GM20000 (cell line): ENCODE measurements around the gene IGF1R.

Source experiments
- DNase-seq: peaks from one replicate; pipeline ENCODE4 v3.0.0; 2012; ENCODE audit warnings: low spot score
- CTCF ChIP-seq: IDR thresholded peaks from 2 replicates; pipeline ENCODE4 v1.5.1; 2012; ENCODE audit warnings: mild to moderate bottlenecking, control low read depth; ENCODE audit errors: extremely low read depth, missing control alignments

IGF1R gene

DNA sequence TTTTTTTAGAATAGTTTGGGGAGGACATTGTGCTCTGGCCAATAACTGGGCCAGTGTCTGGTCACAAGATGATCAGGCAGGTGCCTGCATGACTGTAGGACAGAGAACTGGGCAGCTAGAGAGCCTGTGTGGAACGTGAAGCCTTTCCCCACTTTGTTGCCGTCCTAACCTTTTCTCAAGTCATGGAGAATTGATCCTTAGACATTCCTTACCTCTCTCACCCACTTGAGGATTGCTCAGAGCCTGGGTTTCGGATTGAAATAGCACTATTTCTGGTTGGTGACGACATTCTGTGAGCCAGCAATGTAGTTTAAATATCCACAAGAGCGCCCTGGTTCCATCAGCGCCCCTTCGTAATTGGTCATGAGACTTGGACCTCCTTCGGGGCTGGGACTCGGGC, 138.4 kb downstream of the IGF1R start:
- TF ChIP-seq CTCF, result no peak
- DNase-seq, result no peak

DNA sequence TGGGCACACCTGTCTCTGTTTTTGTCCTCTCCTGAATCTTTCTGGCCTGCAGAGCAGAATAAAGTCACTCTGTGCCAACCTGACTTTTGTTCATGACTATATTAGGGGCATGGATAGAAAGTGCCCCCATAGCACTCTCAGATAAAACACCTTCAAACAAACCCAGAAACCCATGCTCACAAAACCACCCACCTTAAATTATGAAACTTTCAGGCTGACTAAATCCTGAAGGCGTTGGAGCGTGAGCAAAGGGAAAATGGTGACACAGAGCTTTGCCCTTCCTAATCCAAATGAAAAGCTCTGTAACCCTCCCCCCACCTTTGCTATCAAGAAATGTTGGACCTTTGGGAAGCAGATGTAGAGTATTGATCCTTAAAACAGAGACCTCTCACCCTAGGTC, 138.9 kb downstream of the IGF1R start:
- no peak for DNase-seq
- TF ChIP-seq CTCF, result no peak

DNA sequence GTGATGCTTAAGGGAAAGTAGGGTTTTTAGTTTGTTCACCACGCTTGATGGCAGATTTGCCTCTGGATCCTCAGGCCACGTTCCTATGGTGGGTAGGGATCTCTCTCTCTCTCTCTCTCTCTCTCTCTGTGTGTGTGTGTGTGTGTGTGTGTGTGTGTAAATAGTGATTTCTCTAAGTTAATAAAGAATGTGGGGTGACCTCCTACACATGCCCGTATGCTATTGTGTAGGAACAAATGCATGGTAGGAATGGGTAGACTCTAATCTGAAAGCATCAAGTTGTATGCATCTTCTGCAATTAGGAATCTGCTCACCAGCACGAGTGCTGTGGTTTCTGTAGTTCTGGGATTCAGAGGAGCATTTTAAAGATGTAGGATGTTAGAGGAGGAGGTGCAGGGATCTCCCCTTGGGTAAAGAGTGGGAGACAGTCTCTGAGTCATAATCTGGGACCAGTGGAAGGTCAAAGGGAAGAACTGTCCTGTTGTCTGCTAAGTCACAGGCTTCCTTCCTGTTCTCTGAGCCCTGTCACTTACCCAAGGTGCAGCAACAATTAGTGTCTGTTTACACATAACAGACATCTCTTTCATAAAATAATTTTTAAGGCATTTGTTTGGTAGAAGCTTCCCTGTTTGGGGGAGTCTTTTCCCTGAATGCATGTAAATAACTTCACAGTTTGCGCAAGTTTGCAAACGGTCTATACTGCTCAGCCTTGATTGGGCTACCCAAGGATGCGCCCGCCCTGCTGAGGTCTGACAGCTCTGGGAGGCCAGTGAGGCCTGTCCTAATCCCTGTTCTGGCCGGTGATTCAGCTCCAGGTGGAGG, 139.8 kb downstream of the IGF1R start:
- no peak for TF ChIP-seq CTCF
- DNase-seq, result no peak

- no peak for DNase-seq
- no peak for TF ChIP-seq CTCF
These were observed 140.7 kb downstream of the IGF1R start for GRCh38 chr15:98789020-98789419.

DNA sequence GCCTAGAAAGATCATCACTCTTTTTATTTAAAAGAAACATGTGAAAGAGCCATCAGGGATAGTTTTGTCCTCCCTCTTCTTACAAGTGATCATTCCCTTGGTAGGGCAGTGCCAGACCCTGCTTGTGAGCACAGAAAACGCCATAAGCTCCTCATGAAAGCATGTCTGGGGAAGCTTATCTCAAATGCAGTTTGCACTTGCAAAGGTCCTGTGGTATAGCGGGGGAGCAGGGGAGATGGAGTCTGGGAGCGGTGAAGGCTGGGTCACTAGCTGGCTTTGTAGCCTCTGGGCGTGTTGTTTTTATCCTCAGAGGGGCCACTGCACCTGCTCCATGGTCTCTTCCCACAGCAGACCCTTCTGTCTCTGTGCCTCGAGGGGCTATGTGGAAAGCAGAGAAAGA, 141.9 kb downstream of the IGF1R start:
- no peak for DNase-seq
- no peak for TF ChIP-seq CTCF

- no peak for TF ChIP-seq CTCF
- no peak for DNase-seq
These were observed 142.8 kb downstream of the IGF1R start for GRCh38 chr15:98791046-98791701.

DNA sequence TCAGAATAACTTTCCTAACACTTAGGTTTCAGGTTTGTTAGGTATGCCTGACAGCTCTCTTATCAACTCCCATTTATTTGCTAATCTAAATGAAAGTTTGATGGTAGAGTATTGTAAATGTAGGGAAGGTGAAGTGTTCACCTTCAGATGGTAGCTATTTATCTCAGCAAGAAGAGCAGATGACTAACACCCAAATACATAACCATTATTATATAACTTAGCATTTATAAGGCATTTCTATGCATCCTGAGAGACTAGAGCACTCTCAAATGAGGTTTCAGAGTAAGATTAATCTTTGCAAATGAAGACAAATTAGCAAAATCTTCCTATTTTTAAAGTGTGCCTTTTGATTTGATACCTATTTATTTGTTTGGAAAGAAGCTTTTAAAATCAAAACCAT, 143.8 kb downstream of the IGF1R start:
- no peak for DNase-seq
- TF ChIP-seq CTCF, result no peak
